Liver (tissue), 9 donors: Measurements from ENCODE around the gene HGS. TPM values are rescaled to one million over a fixed set of nuclear protein-coding genes. Genes with fewer than 3 reads are reported as not detected.

Experiments used
- DNase-seq: peaks from one replicate; pipeline ENCODE4 v3.0.0-alpha.2; 2017; ENCODE audit warnings: low spot score
- H3K27ac ChIP-seq, 2 donors: one replicate each; pipeline ENCODE4 v1.7.0; 2013; ENCODE audit warnings: inconsistent platforms in 2 of 2, low read length in 2 of 2, control low read depth in 1 of 2, low read depth in 1 of 2, mild to moderate bottlenecking in 1 of 2
- H3K27me3 ChIP-seq, 4 donors: one replicate each; pipeline versions ENCODE4 v1.6.1 to v1.7.0; 2013; ENCODE audit warnings: low read length in 3 of 4, inconsistent platforms in 1 of 4, mild to moderate bottlenecking in 1 of 4, moderate library complexity in 1 of 4; ENCODE audit not compliant: control insufficient read depth in 4 of 4, insufficient read depth in 4 of 4
- H3K36me3 ChIP-seq, 4 donors: one replicate each; pipeline versions ENCODE4 v1.6.1 to v1.7.0; 2013; ENCODE audit warnings: low read length in 3 of 4, mild to moderate bottlenecking in 3 of 4, low read depth in 1 of 4, moderate library complexity in 1 of 4; ENCODE audit not compliant: control insufficient read depth in 4 of 4, insufficient read depth in 3 of 4
- H3K4me1 ChIP-seq, 4 donors: one replicate each; pipeline versions ENCODE4 v1.6.1 to v1.7.0; 2013; ENCODE audit warnings: low read length in 3 of 4, mild to moderate bottlenecking in 3 of 4, moderate library complexity in 1 of 4; ENCODE audit not compliant: control insufficient read depth in 4 of 4, insufficient read depth in 4 of 4
- H3K4me3 ChIP-seq, 3 donors: one replicate each; pipeline versions ENCODE4 v1.6.1 to v1.7.0; 2013; ENCODE audit warnings: low read length in 3 of 3, control low read depth in 1 of 3, low read depth in 1 of 3, mild to moderate bottlenecking in 1 of 3
- H3K9ac ChIP-seq, 2 donors: one replicate each; pipeline ENCODE4 v1.7.0; 2013; ENCODE audit warnings: low read length in 2 of 2, mild to moderate bottlenecking in 2 of 2, moderate library complexity in 2 of 2, control low read depth in 1 of 2, low read depth in 1 of 2
- H3K9me3 ChIP-seq, 4 donors: one replicate each; pipeline versions ENCODE4 v1.6.1 to v1.7.0; 2013; ENCODE audit warnings: low read length in 3 of 4; ENCODE audit not compliant: control insufficient read depth in 4 of 4
- ATF3 ChIP-seq: IDR thresholded peaks from 2 replicates; pipeline ENCODE4 v1.6.1; 2016; ENCODE audit warnings: antibody characterized with exemption
- CTCF ChIP-seq: fragments of 150-350 bp; IDR thresholded peaks from 2 replicates; pipeline ENCODE4 v1.5.1; 2017; ENCODE audit warnings: improper control_type of control experiment, low read depth, low read length; ENCODE audit not compliant: missing input control
- EGR1 ChIP-seq, 2 donors: IDR thresholded peaks; 2 replicates each; pipeline ENCODE4 v1.6.1; 2016 to 2018; ENCODE audit warnings: antibody characterized with exemption in 2 of 2, low read depth in 2 of 2
- FOXA1 ChIP-seq: IDR thresholded peaks from 2 replicates; pipeline ENCODE4 v1.6.1; 2016; ENCODE audit warnings: antibody characterized with exemption
- GABPA ChIP-seq, 2 donors: IDR thresholded peaks in 1 of 2; conservative IDR thresholded peaks in 1 of 2; 2 replicates each; pipeline ENCODE4 v1.6.1; 2016; ENCODE audit warnings: antibody characterized with exemption in 2 of 2, mild to moderate bottlenecking in 1 of 2, moderate library complexity in 1 of 2
- HNF4G ChIP-seq: IDR thresholded peaks from 2 replicates; pipeline ENCODE4 v1.6.1; 2016; ENCODE audit warnings: antibody characterized with exemption
- MAX ChIP-seq: IDR thresholded peaks from 2 replicates; pipeline ENCODE4 v1.6.1; 2016; ENCODE audit warnings: antibody characterized with exemption
- NR2F2 ChIP-seq: IDR thresholded peaks from 2 replicates; pipeline ENCODE4 v1.6.1; 2016; ENCODE audit warnings: antibody characterized with exemption
- RAD21 ChIP-seq, 2 donors: IDR thresholded peaks; 2 replicates each; pipeline ENCODE4 v1.6.1; 2016; ENCODE audit warnings: antibody characterized with exemption in 2 of 2, mild to moderate bottlenecking in 2 of 2
- REST ChIP-seq: IDR thresholded peaks from 2 replicates; pipeline ENCODE4 v1.6.1; 2016; ENCODE audit warnings: antibody characterized with exemption, mild to moderate bottlenecking
- RXRA ChIP-seq, 2 donors: IDR thresholded peaks; 2 replicates each; pipeline ENCODE4 v1.6.1; 2017 to 2018; ENCODE audit warnings: antibody characterized with exemption in 2 of 2, mild to moderate bottlenecking in 1 of 2
- SP1 ChIP-seq: IDR thresholded peaks from 2 replicates; pipeline ENCODE4 v1.6.1; 2018; ENCODE audit warnings: antibody characterized with exemption, mild to moderate bottlenecking
- TAF1 ChIP-seq: conservative IDR thresholded peaks from 2 replicates; pipeline ENCODE4 v1.6.1; 2016; ENCODE audit warnings: antibody characterized with exemption, mild to moderate bottlenecking
- YY1 ChIP-seq: IDR thresholded peaks from 2 replicates; pipeline ENCODE4 v1.6.1; 2016; ENCODE audit warnings: antibody characterized with exemption, mild to moderate bottlenecking
- ZBTB33 ChIP-seq: IDR thresholded peaks from 2 replicates; pipeline ENCODE4 v1.6.1; 2016; ENCODE audit warnings: antibody characterized with exemption
- WGBS: extraction: QIAGEN DNeasy Blood & Tissue Kit; methylation state at CpG from one replicate; pipeline ENCODE4 v1.1.7; 2013; 5-methylcytosine and 5-hydroxymethylcytosine counted together
- polyA plus RNA-seq, 2 donors: library from polyadenylated mRNA; stranded (reverse) in 1 of 2; unstranded in 1 of 2; fragments of 200-250 nt in 1 of 2; fragments of >200 nt in 1 of 2; fragmentation: Nextera tagmentation in 1 of 2; extraction: Ambion mirVana in 1 of 2; gene quantifications; one replicate each; pipeline versions ENCODE4 v1.2.1 to v1.2.3, GENCODE V29; 2013 to 2015
- total RNA-seq, 2 donors: library from RNA; depleted of rRNA; stranded (reverse); fragments of >200 nt; gene quantifications; one replicate each; pipeline ENCODE4 v1.2.3, GENCODE V29; 2014
- donor health status: healthy.
- donor health status: healthy.
- donor health status: healthy.
- donor health status: healthy.
- donor health status: healthy.

The HGS gene
- total and polyA plus RNA-seq, 4 donors = 21.8 to 31.6 (median 28.2) TPM

- WGBS = 70% methylated on average over 17 of the region's 17 CpGs
- peaks cover 16 to 57% (median 43%) of the 10 kb centered on the region in 4 donors for H3K4me1 ChIP-seq
- peaks cover 0 to 5% (median 4%) of the 10 kb centered on the region in 4 donors for H3K36me3 ChIP-seq
- no peak for DNase-seq
- H3K9ac ChIP-seq = no peak overlapping the region
- H3K9me3 ChIP-seq = no peaks in the 10 kb centered on the region
- H3K4me3 ChIP-seq = no peak overlapping the region
- TF ChIP-seq REST (no peak), CTCF (no peak), EGR1 (IDR thresholded peaks at IDR 0.05; ENCODE audit: low read depth in 2 of 2) (no peak), GABPA (IDR thresholded peaks at IDR 0.05 in 1 of 2, conservative IDR thresholded peaks at IDR 0.05 in 1 of 2) (no peak), YY1 (no peak), MAX (no peak)
- no peaks in the 10 kb centered on the region for H3K27me3 ChIP-seq
- H3K27ac ChIP-seq = no peak overlapping the region
Measured at GRCh38 chr17:81681672-81682071, 2.1 kb upstream of the HGS start.

- no peak for DNase-seq
- Histone ChIP-seq H3K9ac (no peak overlapping the region), H3K27ac (peak overlapping the region; percentile 41 to 67), H3K9me3 (no peaks in the 10 kb centered on the region), H3K4me3 (peak overlapping the region; percentile 70 to 86 (median 71)), H3K27me3 (no peaks in the 10 kb centered on the region), H3K36me3 (peaks cover 0 to 13% (median 6%) of the 10 kb centered on the region in 4 donors), H3K4me1 (peaks cover 16 to 54% (median 43%) of the 10 kb centered on the region in 4 donors)
- 43% methylated on average over 19 of the region's 19 CpGs for WGBS
- TF ChIP-seq HNF4G (no peak), SP1 (no peak), MAX (no peak), ZBTB33 (no peak), CTCF (no peak), ATF3 (no peak), TAF1 (no peak), GABPA (IDR thresholded peaks at IDR 0.05 in 1 of 2, conservative IDR thresholded peaks at IDR 0.05 in 1 of 2) (no peak), RXRA (IDR thresholded peaks at IDR 0.05) (no peak), RAD21 (IDR thresholded peaks at IDR 0.05) (no peak), FOXA1 (no peak), NR2F2 (no peak), YY1 (no peak)
Measured at GRCh38 chr17:81682565-81683207, 1.1 kb upstream of the HGS start.
